Endothelial cell of hepatic sinusoid (primary cell): ENCODE data around the gene TICRR.
"Not testable (repeated sequence)": the region's sequence is repeated elsewhere in the genome, so short reads cannot be mapped to it uniquely, and the experiment has no call there.

Experiments used
- in situ Hi-C: cut with HindIII; loops from 2 replicates; pipeline ENCODE4 v1.10.0; 2017; ENCODE audit warnings: low sequenced_read_pairs

TICRR gene

GRCh38 chr15:89575146-89575655, at the start of gene TICRR:
Gene TICRR (plus strand): TSS chr15:89575469. CDS start chr15:89575587, 118 bp downstream.
- in situ Hi-C loops = no loop called here

- in situ Hi-C loops = no loop called here
Observed at GRCh38 chr15:89526181-89526580, 49.1 kb upstream of the TICRR start.

- in situ Hi-C loops = no loop called here
Observed at GRCh38 chr15:89526601-89527441, 48.4 kb upstream of the TICRR start.

- in situ Hi-C loops = no loop called here
Observed at GRCh38 chr15:89528757-89529352, 46.4 kb upstream of the TICRR start.

- in situ Hi-C loops = loop anchor here (5.0 kb wide), 1 partner anchor 94 kb away; no protein-coding TSS in a partner anchor
Observed at GRCh38 chr15:89530976-89531375, 44.3 kb upstream of the TICRR start.

GRCh38 chr15:89531796-89532537, 43.3 kb upstream of the TICRR start:
- in situ Hi-C loops = loop anchor here (5.0 kb wide), 1 partner anchor 95 kb away; no protein-coding TSS in a partner anchor

GRCh38 chr15:89533861-89534544, 41.3 kb upstream of the TICRR start:
- in situ Hi-C loops = loop anchor here (5.0 kb wide), 1 partner anchor 97 kb away; no protein-coding TSS in a partner anchor

GRCh38 chr15:89539027-89539426, 36.2 kb upstream of the TICRR start:
- in situ Hi-C loops = no loop called here

- in situ Hi-C loops = no loop called here
Observed at GRCh38 chr15:89542369-89542768, 32.9 kb upstream of the TICRR start.

GRCh38 chr15:89543389-89543788, 31.9 kb upstream of the TICRR start:
- in situ Hi-C loops = no loop called here

GRCh38 chr15:89549138-89549537, 26.1 kb upstream of the TICRR start:
- in situ Hi-C loops = not testable (repeated sequence)

GRCh38 chr15:89550427-89550826, 24.8 kb upstream of the TICRR start:
- in situ Hi-C loops = no loop called here

- in situ Hi-C loops = no loop called here
Observed at GRCh38 chr15:89551550-89551949, 23.7 kb upstream of the TICRR start.

GRCh38 chr15:89553632-89554031, 21.6 kb upstream of the TICRR start:
- in situ Hi-C loops = no loop called here

- in situ Hi-C loops = no loop called here
Observed at GRCh38 chr15:89554247-89554646, 21.0 kb upstream of the TICRR start.

GRCh38 chr15:89555768-89556167, 19.5 kb upstream of the TICRR start:
- in situ Hi-C loops = no loop called here

- in situ Hi-C loops = no loop called here
Observed at GRCh38 chr15:89556413-89557262, 18.6 kb upstream of the TICRR start.

GRCh38 chr15:89559769-89560264, 15.5 kb upstream of the TICRR start:
- in situ Hi-C loops = loop anchor here (5.0 kb wide), 1 partner anchor 93 kb away; no protein-coding TSS in a partner anchor

GRCh38 chr15:89566181-89566580, 9.1 kb upstream of the TICRR start:
- in situ Hi-C loops = no loop called here
